GM19351 (cell line): ENCODE data around the gene GET4.

Experiments
- ATAC-seq: cut with Tn5 transposase; IDR thresholded peaks from one replicate; pipeline ENCODE4 v1.9.1; 2021; ENCODE audit warnings: mild to moderate bottlenecking, moderate library complexity; ENCODE audit not compliant: unreplicated experiment

The GET4 gene

DNA sequence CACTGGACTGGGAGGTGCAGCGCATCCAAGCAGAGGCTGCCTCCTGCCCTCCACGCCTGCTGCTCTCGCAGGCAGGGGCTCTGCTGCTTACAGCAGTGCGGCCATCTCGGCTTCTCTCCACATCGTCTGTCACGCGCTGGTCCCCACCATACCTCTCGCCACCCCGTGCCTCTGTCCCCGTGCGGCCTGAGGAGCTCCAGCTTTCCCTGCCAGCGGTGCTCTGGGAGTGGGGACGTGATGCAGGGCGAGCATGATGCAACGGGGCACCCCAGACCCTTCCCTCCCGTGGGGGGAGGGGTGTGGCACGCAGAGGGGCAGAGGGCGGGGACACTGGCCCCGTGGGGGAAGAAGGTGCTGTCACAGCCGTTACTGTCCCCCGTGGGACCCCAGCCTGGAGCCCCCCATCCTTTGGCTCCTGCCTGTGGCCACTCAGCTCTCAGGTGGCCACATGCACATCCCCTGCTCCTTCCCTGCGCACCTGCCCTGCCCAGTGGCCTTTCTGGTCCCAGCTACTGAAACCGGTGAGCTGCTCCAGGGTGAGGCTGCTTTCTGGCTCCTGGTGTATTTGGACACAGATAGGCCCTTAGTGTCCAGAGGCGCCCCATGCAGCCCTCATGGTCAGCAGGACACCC is 9.0 kb downstream of the GET4 start:
- no peak for ATAC-seq

DNA sequence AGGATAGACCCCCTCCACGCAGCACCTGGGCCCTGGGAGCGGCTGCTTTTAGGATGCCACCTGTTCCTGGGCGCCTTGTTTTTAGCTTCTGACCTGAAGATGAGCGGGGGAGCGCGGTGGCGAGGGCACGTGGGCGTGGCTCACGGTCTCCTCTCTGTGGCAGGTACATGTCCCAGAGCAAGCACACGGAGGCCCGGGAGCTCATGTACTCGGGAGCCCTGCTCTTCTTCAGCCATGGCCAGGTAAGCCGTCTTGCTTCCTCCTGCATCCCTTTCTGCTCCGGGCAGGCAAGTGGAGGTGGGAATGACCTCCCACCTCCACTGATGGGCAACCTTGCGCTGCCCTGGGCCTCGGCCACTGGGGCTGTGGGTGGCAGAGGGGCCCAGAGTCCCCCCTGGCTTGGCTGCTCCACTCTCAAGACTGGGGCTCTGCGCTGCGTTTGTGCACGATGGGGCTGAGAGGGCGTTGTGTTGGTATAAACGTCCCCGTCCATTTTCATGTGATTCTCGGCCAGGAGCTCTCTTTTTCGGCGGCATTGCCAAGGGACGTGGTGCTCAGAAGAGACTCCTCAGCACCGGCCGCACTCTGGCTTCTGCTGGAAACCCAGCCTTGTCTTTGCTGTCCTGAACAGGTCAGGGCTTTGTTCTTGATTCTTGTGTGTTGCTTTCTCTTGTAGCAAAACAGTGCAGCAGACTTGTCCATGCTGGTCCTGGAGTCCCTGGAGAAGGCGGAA is 9.7 kb downstream of the GET4 start:
- ATAC-seq = no peak

DNA sequence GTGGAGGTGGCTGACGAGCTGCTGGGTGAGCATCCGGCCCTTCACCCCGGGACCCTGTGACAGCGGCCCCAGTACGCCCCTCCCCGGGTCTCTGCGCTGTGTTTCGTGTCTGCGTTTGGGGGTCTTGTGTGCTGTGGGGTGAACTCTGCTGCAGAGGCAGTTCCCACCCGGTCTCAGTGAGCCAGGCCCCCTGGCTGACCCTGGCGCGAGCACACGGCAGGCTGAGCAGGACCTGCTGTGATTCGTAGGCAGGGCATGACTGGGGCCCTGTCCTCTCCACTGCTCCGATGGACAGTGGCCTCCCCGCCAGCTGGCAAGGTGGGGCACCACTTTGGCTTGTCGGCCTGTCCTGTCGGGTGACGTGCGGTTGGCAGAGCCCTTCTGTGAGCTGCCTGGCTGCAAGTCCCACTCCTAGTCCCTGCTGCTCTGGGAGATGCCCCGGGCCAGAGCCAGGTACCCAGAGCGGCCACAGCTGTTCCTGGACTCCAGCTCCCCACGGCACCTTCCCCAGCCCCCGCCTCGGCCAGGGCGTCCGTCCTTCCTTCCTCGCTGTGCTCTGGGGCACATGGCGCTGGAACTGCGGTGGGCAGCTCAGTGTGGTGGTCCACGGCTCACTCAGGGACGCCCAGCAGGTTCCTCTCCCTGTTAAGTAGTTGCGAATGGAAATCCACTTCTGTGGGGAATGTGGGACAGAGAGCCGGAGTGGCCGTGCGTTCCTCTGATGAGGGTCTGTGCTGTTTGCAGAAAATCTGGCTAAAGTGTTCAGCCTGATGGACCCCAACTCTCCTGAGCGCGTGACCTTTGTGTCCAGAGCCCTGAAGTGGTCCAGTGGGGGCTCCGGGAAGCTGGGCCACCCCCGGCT is 10.5 kb downstream of the GET4 start:
- no peak for ATAC-seq

DNA sequence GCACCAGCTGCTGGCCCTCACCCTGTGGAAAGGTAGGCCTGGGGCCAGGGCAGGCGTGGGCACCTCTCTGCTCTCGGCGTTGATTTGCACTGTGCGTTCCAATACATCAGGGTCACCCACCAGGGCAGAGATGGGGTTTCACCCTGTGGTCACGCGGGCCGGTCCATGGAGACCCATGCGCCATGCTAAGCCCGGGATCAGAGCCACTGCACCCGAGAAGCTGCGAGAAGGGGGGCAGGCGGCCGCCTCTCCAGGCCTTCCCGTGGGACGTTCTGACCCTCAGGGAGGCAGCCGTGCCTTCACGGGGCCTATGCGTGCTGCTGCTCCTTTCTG is 11.1 kb downstream of the GET4 start:
- no peak for ATAC-seq

DNA sequence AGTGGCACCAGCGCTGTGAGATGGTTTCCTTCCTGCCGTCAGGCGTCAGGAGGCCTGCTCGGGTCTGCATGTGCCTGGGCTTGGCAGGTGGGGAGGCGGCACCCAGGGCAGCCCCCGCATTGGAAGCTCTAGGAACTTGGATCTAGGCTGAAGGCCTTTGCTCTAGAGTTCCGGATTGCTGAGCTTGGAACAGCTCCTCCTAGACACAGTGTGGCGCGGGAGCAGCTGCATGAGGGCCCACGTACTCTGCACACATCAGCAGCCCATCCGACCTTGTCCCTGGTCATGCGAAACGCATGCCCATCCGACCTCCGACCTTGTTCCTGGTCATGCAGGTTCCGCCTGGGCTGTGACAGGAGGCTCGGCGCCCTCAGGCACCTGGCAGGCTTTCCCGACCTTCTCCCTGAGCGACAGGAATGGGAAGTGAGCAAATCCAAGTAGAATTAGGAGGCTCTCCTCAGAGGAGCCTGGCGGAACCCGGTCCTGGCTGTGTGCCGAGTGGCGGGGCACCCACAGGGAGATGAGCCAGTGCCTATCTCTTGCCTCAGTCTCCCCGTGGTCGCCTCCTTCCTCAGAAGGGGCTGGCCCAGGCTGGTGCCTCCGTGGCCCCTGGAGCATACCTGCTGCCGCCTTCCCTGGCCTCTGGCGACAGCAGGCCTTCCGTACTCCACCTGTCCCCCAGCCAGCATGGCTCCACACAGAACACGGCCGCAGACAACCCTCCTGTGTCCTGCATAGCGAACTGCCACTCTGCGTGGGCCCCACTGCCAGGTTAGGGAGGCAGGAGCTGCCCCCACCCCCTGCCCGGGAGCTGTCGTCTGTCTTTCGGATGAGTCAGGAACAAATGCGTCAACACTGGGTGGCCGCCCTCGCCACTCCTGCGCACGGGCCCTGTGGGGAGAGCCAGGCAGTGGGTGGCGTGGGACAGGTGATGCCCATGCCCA is 12.0 kb downstream of the GET4 start:
- no peak for ATAC-seq

DNA sequence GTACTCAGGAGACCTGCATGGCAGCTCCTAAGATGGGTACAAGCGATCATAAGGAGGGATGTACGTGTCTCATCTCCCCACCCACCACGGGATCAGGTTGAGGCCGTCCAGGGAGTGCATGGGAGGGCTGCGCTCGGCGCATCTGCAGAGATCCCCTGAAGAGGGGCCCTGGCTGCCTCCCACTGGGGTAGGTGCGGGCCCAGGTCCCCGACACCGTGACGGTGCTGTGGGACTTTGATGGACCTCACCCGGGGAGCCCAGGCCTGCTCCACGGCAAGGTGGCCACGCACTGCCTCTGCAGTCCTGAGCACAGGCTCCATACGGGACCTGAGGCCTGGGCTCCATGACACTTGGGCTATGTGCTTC is 12.7 kb downstream of the GET4 start:
- ATAC-seq = no peak

DNA sequence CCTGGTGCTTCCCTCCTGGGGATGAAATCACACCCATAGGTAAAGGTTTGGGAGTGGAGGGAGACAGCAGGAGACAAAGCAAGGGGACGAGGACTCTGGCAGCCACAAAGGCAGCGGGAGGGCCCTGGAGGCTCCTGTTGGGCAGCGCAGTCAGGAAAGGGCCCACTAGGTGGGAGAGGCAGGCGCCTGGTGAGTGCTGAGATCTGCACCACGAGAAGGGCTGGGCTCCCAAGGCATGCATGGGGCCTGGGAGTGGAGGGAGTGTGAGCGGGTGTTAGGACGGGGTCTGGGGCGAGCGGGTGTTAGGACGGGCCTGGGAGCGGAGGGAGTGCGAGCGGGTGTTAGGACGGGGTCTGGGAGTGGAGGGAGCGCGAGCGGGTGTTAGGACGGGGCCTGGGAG is 13.0 kb downstream of the GET4 start:
- no peak for ATAC-seq

DNA sequence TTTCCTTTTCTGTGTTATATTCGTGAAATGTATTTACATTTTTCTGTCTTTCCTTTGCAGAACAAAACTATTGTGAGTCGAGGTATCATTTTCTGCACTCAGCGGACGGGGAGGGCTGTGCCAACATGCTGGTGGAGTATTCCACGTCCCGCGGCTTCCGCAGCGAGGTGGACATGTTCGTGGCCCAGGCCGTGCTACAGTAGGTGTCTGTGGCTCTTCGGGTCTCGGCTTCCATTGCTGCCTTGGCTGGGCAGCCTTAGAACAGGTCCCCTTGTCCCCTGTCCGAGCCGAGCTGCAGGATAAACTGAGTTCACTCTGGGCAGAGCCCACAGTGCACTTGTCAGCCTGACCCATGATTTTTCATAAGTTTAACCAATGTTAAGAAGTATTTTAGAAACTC is 14.5 kb downstream of the GET4 start:
- no peak for ATAC-seq

DNA sequence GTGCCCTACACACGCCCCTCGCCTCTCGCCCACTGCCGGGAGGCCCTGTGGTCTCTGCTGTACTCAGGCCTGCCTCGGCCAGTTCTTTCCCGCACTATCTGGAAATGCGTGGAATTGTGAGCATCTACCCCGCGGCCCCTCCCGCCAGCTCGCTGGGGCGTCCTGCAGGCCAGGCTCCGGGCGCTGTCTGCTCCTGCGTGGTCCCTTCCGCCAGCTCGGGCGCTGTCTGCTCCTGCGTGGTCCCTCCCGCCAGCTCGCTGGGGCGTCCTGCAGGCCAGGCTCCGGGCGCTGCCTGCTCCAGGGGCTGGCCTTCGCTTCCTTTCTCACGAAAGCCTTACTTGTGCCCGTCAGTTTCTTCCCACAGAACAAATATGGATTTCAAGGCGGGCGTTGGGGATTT is 14.9 kb downstream of the GET4 start:
- no peak for ATAC-seq

DNA sequence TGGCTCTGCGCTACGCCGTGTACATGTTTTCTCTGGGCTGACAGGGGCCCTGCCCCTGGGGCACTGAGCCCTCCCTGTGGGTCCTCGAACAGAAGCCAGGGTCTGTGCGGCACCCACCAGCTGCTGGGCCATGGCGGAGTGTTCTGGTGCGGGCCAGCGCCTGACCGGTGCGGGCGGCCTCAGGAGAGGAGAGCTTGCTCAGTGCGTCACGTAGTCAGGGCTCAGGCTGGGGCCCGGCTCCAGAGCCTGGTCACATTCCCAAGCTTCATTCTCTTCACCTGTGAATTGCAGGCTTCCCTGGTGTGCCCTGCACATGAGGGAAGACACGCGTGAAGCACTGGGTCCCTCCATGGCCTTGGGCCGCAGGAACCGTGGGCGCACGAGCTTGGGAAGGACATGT is 15.5 kb downstream of the GET4 start:
- no peak for ATAC-seq

DNA sequence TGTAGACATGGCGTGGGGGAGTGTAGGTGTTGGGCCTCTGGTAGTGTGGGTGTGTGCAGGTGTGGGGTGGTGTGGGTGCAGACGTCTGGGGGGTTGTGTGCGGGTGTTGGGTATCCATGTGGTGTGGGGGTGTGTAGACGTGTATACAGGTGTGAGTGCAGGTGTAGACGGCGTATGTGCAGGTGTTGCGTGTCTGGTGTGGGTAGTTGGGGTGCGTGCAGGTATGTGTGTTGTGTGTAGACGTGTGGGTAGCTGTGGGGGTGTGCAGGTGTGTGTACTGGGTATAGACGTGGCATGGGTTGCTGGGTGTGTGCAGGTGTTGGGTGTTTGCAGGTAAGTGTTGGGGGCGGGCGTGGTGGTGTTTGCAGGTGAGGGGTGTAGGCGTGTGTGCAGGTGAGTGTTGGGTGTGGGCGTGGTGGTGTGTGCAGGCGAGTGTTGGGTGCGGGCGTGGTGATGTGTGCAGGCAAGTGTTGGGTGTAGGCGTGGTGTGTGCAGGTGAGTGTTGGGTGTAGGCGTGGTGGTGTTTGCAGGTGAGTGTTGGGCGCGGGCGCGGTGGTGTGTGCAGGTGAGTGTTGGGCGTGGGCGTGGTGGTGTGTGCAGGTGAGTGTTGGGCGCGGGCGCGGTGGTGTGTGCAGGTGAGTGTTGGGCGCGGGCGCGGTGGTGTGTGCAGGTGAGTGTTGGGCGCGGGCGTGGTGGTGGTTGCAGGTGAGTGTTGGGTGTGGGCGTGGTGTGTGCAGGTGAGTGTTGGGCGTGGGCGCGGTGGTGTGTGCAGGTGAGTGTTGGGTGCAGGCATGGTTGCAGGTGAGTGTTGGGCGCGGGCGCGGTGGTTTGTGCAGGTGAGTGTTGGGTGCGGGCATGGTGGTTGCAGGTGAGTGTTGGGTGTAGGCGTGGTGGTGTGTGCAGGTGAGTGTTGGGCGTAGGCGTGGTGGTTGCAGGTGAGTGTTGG is 16.6 kb downstream of the GET4 start:
- ATAC-seq = no peak

DNA sequence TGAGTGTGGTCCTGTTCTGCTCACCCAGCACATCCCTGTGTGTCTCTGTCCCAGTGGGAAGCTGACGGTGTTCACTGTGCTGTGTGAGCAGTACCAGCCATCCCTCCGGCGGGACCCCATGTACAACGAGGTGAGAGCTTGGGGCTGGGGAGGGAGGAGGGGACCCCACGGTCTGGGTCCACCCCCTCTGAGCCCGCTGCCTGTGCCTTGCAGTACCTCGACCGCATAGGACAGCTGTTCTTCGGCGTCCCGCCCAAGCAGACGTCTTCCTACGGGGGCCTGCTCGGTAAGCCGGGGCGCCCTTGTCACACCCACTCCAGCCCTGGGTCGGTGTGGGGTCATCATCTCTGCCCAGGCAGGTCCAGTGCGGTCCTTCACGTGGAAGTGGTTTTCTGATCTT is 17.3 kb downstream of the GET4 start:
- no peak for ATAC-seq

DNA sequence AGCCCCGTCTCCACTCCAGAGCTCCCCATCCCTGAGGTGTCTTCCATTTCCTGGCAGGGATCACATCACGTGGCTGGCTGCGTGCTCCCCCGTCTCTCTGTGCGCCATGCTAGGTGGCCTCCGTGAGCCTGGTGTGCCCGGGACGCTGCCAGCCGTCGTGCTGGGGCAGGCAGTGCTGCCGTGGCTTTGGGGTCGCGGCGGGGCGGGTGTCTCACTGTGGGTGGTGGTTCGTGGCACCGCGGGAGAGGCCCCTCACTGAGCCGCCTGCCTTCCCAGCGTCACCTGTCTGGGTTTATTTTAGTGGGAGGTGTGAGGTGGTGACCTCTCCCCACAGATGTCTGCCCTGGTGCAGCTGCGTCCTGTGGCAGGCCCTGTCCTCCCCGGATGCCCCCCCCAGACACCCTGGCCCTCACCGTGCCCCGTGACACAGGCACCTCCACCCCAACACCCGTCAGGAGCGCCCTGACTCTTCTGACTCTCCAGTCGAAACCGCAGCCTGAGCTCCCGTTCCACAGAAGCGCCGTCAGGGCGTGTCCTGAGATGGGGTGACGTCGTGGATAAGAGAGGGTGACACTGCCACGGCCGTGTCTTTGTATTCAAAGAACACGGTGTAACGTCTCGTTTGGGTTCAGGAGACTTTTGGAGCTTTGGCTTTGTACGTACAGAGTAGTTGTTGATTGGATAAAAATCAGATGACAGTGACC is 18.0 kb downstream of the GET4 start:
- no peak for ATAC-seq

DNA sequence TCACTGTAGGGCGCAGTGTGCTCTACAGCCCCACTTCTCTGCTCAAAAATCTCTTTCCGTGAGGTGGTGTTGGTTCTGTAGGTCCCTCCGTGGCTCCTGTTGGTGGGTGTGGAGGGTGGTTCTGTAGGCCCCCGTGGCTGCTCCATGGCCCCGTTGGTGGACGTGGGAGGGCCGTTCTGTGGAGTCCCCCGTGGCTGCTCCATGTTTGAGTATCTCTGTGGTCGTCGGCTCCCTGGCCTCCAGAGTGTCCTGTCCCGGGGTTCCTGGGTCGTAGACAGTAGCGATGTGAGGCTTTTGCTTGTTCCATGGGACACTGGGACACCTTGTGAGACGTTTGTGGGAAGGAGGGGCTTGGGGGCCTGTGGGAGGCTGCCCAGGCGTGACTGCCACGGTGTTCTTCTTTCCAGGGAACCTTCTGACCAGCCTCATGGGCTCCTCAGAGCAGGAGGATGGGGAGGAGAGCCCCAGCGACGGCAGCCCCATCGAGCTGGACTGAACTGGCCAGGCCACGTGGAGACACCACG is 18.6 kb downstream of the GET4 start:
- no peak for ATAC-seq

DNA sequence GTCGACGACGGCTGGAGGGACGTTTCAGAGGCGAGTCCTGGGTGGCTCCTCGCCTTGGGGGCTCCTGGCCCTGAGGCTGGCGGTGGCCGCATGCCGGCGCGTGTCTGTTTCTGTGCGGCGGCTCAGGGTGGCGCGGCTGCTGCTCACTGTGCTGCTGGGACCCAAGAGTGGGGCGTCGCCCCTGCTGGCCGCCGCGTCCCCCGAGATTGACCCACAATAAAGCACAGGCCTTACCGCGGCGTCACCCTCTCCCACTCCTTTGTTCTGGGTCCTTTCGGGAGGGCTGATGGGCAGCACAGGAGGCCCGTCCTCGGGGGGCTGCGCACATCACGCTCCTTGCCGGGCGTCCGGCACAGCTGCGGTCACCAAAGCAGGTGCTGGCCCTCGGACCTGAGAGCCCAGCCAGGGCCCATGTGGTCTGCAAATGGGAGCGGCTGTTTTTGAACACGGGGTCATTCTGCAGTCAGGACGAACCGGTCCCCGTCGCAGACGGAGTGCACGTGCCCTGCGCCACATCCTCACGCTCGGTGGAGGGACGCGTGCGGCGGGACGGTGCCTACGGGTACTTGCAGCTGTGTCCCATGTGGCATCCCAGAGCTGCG is 19.2 kb downstream of the GET4 start:
- no peak for ATAC-seq

DNA sequence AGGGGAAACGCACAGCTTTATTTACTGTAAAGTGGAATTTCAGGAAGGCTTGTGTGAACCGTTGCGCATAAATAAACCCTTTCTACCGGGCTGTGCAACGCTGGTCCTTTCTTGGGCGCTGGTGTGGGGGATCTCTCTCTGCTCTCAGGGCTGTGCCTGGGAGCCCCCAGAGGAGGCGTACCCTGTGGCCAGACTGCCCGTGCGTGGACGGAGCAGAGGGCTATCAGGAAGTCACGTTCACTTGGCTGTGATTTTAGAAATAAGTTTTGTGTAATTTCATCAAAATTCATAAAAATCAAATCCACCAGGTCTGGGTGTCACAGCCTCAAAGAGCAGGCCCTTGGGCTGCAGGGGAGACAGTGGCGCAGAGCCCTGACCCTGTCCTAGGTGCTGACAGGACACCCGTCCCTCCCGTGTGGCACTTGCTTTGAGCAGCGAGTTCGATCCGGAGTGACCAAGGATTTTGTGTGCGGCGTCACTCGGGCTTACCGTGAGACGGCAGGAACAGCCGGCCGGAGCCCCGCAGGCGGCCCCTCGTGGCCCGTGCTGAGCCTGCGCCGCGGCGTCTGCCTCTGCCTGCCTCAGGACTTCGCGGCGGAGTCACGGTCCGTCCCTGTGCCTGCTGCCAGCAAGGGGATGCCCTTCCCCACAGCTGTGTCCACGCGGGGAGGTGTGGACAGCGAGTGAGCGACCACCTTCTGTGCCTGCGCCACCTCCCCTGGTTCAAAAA is 20.2 kb downstream of the GET4 start:
- no peak for ATAC-seq

DNA sequence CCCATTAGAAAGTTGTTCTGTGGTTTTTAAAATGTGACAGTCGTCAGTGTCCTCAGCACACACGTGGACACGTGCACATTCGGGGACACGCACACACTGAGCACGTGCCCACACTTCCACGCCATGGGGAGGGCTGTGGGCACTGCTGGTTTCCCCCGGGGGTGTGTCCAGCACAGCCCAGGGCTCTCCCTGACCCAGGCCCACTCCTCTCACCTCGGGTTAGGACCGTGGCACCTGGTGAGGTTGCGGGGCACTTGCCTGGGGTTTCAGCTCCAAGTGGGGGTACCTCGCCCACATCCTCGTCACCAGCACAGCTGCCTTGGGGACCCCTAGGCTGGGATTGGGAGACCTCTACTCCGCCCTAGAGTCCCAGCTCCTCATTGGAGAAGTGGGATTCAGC is 20.7 kb downstream of the GET4 start:
- no peak for ATAC-seq

DNA sequence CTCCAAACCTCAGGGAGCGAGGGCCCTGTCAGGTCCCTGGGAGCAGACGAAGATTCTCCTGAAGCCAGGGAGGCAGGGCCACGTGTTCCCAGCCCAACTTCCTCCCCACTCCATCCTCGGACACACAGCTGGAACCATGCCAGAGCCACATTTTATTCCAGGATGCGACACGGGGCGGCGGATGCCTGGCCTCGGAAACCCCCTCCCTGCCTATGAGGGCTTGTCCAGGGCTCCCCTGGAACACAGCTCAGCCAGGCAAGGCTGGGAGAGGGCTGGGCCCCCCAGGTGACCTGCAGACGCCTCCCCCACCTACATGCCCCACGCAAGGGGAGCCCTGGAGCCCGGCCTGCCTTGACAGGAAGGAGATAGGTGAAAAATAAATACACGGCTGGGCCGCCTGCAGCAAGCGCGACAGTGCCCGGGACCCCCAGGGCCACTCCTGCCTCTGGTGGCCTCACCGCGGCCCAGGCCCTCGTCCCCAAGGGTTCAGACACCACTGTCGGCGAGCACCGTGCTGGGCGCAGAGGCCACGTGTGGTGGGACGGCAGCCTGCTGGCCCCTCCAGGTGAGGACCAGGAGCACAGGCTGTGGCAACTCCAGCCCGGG is 21.5 kb downstream of the GET4 start:
- ATAC-seq = no peak
